Measurements from ENCODE around the gene TSFM.
"Not testable (repeated sequence)": the region's sequence is repeated elsewhere in the genome, so short reads cannot be mapped to it uniquely, and the experiment has no call there.

The TSFM gene

GRCh38 chr12:57817261-57817989 lies 34.8 kb downstream of the TSFM start:
- no peak for DNase-seq

GRCh38 chr12:57817990-57818331 lies 35.4 kb downstream of the TSFM start:
- not testable (repeated sequence) for DNase-seq

- DNase-seq: not testable (repeated sequence)
Measured at GRCh38 chr12:57820119-57820518, 37.5 kb downstream of the TSFM start.

- not testable (repeated sequence) for DNase-seq
Measured at GRCh38 chr12:57821015-57821414, 38.4 kb downstream of the TSFM start.

- DNase-seq: no peak
Measured at GRCh38 chr12:57821474-57822214, 39.1 kb downstream of the TSFM start.

GRCh38 chr12:57822392-57823130 lies 40.0 kb downstream of the TSFM start:
- no peak for DNase-seq

- no peak for DNase-seq
Measured at GRCh38 chr12:57823131-57823907, 40.7 kb downstream of the TSFM start.

GRCh38 chr12:57823908-57824640 lies 41.5 kb downstream of the TSFM start:
- DNase-seq: no peak

- DNase-seq: no peak
Measured at GRCh38 chr12:57825451-57825850, 42.9 kb downstream of the TSFM start.

- no peak for DNase-seq
Measured at GRCh38 chr12:57826400-57826799, 43.8 kb downstream of the TSFM start.

- no peak for DNase-seq
Measured at GRCh38 chr12:57826966-57827365, 44.4 kb downstream of the TSFM start.

- no peak for DNase-seq
Measured at GRCh38 chr12:57829025-57829777, 46.6 kb downstream of the TSFM start.

GRCh38 chr12:57830393-57830792 lies 47.8 kb downstream of the TSFM start:
- DNase-seq: no peak

GRCh38 chr12:57832966-57833365 lies 50.4 kb downstream of the TSFM start:
- no peak for DNase-seq

- no peak for DNase-seq
Measured at GRCh38 chr12:57833672-57834071, 51.1 kb downstream of the TSFM start.

GRCh38 chr12:57834086-57834876 lies 51.7 kb downstream of the TSFM start:
- DNase-seq: no peak

GRCh38 chr12:57835366-57836288 lies 53.0 kb downstream of the TSFM start:
- DNase-seq: no peak

- DNase-seq: peak; percentile 49
Measured at GRCh38 chr12:57836442-57837375, 54.1 kb downstream of the TSFM start.

All from CD4-positive, alpha-beta T cell treated with Interleukin-12 subunit alpha and Interleukin-12 subunit beta, for 1 hour (primary cell).